Upper lobe of right lung (tissue), 1 donor: ENCODE results near the gene CDH4. TPM values are rescaled to one million over a fixed set of nuclear protein-coding genes. Genes with fewer than 3 reads are reported as not detected.

Experiments
- ATAC-seq: fragments of 200-7000 bp; cut with Tn5 transposase; one replicate; pipeline ENCODE4 v1.9.1; 2020; ENCODE audit warnings: mild to moderate bottlenecking, moderate library complexity
- DNase-seq: peaks from one replicate; pipeline ENCODE4 v3.0.0-alpha.2; 2020
- H3K27ac ChIP-seq: fragments of 200-600 bp; one replicate; pipeline ENCODE4 v1.8.0; 2022
- H3K27me3 ChIP-seq: fragments of 200-600 bp; one replicate; pipeline ENCODE4 v1.8.0; 2022; ENCODE audit warnings: mild to moderate bottlenecking
- H3K36me3 ChIP-seq: fragments of 200-600 bp; one replicate; pipeline ENCODE4 v1.8.0; 2022
- H3K4me1 ChIP-seq: fragments of 200-600 bp; one replicate; pipeline ENCODE4 v1.8.0; 2022
- H3K4me3 ChIP-seq: fragments of 200-600 bp; one replicate; pipeline ENCODE4 v1.8.0; 2022; ENCODE audit warnings: mild to moderate bottlenecking
- H3K9me3 ChIP-seq: fragments of 200-600 bp; one replicate; pipeline ENCODE4 v1.8.0; 2022
- CTCF ChIP-seq: fragments of 200-600 bp; IDR thresholded peaks from one replicate; pipeline ENCODE4 v1.8.0; 2022; ENCODE audit warnings: antibody characterized with exemption
- intact Hi-C: fragments of 100-400 bp; cut with DNase I; formaldehyde crosslinking; loops from one replicate; pipeline ENCODE4 v1.11.0; 2022
- total RNA-seq: library from RNA; stranded (reverse); fragmentation: NEBNext Ultra II Directional; extraction: Animal tissue kit (Norgen Biotek cat#: 25700); gene quantifications from one replicate; pipeline ENCODE4 v1.2.1, GENCODE V29; 2021
- donor health status: DM: no; HTN: yes; CAD: no; lungs with severe emphysema.

The CDH4 gene
- total RNA-seq, 1 donor from 2014 or later = 0.23 TPM

DNA sequence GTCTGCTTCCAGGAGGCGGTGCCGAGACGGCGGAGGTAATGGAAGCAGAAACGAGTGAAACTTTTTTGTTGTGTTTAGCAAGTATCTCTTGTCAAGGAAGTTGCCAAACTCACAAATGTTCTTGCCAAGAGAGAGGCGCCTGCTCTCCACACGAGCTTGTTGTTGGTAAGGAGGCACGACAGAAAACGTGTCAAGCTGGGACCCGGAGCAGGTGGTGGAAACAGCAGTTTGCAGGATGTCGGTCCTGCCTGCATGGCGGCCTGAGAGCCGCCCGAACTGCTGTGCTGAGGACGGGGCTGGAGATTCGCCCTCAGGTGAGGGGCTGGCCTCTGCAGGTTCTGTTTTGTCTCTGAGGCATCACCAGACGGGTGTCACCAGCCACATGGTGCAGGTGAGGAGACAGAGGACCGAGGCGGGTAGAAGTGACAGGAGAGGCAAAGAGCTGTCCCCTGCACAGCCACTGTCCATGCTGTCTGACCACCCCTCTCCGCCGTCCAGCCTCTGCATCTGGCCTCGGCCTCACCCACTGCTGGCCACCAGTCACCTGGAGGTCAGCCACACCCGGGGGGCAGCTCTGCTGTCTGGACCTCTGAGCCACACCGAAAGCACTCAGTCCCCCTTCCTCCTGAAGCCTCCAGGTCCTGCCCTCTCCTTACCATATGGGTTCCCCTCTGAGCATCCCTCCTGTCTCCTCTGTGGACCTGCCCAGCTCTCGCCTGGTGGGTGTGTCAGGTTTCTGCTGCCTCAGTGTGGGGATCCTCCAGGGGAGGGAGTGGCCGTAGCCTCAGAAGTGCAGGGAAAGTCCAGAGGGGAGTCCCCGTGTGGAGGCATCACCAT, 552.1 kb downstream of the CDH4 start:
- no peak for TF ChIP-seq CTCF
- intact Hi-C loops = no loop called here
- Histone ChIP-seq H3K4me1 (no peaks in the 10 kb centered on the region), H3K9me3 (no peaks in the 10 kb centered on the region), H3K36me3 (no peaks in the 10 kb centered on the region), H3K4me3 (no peak overlapping the region), H3K27me3 (peaks cover 28% of the 10 kb centered on the region), H3K27ac (no peak overlapping the region)
- DNase-seq (peak; percentile 54), ATAC-seq (no peak)

DNA sequence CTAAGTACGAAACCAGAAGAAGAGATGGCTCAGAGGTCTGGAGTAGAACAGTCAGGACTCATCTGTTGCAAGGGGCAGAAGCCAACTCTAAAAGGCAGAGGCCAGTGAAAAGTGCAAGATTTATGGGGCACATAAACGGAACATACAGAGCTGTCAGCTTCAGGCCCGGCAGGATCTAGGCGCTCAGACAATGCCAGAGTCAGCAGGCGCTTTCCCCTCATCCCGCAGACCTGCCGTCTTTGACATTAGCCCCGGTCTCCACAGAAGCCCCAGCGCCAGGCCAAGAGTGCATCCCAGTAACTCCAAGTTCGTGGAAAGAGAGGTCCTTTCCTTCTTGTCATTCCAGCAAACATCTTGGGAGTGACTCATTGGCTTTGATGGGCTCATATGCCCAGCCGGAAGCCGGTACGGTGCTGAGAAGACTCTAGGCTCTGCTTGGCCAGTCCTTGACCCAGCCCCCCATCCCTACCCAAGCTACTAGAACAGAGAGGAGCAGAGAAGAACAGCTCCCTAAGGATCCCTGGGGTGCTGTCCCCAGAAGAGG, 552.8 kb downstream of the CDH4 start:
- Histone ChIP-seq H3K36me3 (no peaks in the 10 kb centered on the region), H3K27me3 (peaks cover 22% of the 10 kb centered on the region), H3K9me3 (no peaks in the 10 kb centered on the region), H3K27ac (no peak overlapping the region), H3K4me3 (no peak overlapping the region), H3K4me1 (no peaks in the 10 kb centered on the region)
- DNase-seq = peak; percentile 40
- intact Hi-C loops = no loop called here
- no peak for TF ChIP-seq CTCF
- ATAC-seq = no peak

- H3K27ac ChIP-seq = no peak overlapping the region
- no peaks in the 10 kb centered on the region for H3K4me1 ChIP-seq
- intact Hi-C loops = no loop called here
- H3K9me3 ChIP-seq = no peaks in the 10 kb centered on the region
- ATAC-seq (no peak), DNase-seq (peak; percentile 33)
- no peak for TF ChIP-seq CTCF
- peaks cover 18% of the 10 kb centered on the region for H3K27me3 ChIP-seq
- no peak overlapping the region for H3K4me3 ChIP-seq
- no peaks in the 10 kb centered on the region for H3K36me3 ChIP-seq
Observed at GRCh38 chr20:61805365-61805764, 553.3 kb downstream of the CDH4 start.

DNA sequence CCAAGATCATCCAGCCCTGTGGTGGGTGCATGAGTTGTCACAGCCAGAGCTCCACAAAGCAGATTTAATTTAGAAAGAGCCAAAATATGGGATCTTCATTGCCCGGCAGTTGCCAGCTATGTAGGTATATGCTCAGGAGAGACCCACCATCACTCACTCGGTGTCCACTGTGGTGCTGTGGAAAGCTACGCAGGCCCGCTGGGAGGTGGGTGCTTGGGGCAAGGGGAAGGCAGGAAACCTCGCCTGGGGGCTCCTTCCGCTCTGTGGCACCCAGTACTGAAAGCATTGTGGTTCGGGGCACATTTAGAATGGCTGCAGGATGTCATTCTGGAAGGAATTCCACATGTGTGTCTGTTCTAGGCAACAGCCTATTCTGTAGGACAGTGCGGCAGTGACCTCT, 553.7 kb downstream of the CDH4 start:
- Histone ChIP-seq H3K27me3 (peaks cover 14% of the 10 kb centered on the region), H3K9me3 (no peaks in the 10 kb centered on the region), H3K27ac (no peak overlapping the region), H3K4me1 (no peaks in the 10 kb centered on the region), H3K36me3 (no peaks in the 10 kb centered on the region), H3K4me3 (no peak overlapping the region)
- ATAC-seq (no peak), DNase-seq (peak; percentile 48)
- no peak for TF ChIP-seq CTCF
- intact Hi-C loops = no loop called here

- ATAC-seq (no peak), DNase-seq (peak; percentile 38)
- H3K27me3 ChIP-seq = peaks cover 10% of the 10 kb centered on the region
- no peak overlapping the region for H3K27ac ChIP-seq
- H3K36me3 ChIP-seq = no peaks in the 10 kb centered on the region
- intact Hi-C loops = no loop called here
- H3K4me3 ChIP-seq = no peak overlapping the region
- TF ChIP-seq CTCF = no peak
- no peaks in the 10 kb centered on the region for H3K9me3 ChIP-seq
- H3K4me1 ChIP-seq = no peaks in the 10 kb centered on the region
Observed at GRCh38 chr20:61806314-61806713, 554.3 kb downstream of the CDH4 start.
